HG03575 (cell line): Measurements from ENCODE around the gene ATG16L2.
"Not testable (repeated sequence)": the region's sequence is repeated elsewhere in the genome, so short reads cannot be mapped to it uniquely, and the experiment has no call there.

ENCODE experiments used
- ATAC-seq: cut with Tn5 transposase; IDR thresholded peaks from one replicate; pipeline ENCODE4 v1.9.1; 2021; ENCODE audit not compliant: unreplicated experiment, insufficient number of reproducible peaks, low FRiP score; ENCODE audit errors: extremely low read depth

Gene ATG16L2

DNA sequence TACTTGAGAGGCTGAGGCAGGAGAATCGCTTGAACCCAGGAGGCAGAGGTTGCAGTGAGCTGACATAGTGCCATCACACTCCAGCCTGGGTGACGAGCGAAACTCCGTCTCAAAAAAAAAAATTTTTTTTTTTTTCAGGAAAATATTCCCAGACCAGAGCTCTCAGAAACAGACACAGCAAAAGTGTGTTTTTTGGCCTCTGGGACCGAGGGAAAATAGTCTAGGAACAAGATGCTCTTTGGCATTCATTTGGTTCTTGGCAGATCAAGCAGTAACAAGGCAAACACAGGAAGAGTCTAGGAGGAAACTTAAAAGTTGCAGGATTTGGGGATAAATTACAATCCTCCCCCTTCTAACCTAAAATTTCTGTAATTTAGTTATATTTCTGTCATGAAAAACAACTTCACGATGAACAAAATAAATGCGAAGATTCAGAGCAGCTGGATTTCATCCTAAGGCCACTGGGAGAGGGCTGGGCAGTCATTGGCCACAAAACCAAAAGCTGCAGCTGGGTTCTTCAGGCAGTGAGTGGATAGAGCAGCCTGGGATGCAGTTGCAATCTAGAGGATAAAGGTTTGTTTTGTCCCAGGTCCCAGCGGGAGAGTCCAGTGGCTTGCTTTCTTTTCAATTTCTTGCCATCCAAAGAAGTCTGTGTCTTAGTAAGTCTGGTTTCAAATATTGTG lies 19.7 kb downstream of the ATG16L2 start:
- no peak for ATAC-seq

DNA sequence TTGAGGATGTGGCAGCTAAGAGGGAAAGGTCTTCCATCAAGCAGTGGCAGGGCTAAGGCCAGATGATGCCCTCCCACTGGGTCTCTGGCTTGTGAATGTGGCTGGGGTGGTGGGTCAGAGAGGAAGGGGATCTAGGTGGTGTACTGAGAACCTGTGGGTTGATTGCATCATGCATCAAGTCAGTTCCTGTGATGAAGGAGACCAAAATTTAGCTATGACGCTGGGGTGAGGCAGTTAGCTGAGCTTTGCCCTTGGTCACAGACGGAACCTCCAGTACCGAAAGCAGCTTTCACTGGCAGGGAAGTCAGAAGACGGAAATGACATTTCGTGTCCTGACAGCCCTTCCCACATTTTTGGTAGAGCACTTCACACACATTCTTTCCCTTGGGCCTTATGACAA lies 20.7 kb downstream of the ATG16L2 start:
- no peak for ATAC-seq

DNA sequence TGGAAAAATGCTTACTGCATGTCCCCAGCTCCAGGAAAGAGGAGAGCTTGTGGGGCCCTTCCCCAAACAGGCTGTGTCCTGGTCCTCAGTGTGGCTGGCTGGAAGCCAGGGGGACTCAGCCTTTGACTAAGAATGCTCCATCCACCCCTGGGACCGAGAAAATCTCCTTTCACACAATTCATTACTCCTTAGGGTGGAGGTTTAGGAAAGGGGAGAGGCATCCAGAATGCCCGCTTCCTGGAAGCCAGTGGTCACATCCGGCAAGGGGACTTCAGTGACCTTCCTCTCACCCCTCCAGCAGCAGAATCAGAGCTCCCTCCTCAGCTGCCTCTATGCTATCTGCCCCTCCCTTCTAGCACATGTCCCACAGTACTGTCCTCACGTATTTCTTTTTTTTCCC lies 21.9 kb downstream of the ATG16L2 start:
- no peak for ATAC-seq

DNA sequence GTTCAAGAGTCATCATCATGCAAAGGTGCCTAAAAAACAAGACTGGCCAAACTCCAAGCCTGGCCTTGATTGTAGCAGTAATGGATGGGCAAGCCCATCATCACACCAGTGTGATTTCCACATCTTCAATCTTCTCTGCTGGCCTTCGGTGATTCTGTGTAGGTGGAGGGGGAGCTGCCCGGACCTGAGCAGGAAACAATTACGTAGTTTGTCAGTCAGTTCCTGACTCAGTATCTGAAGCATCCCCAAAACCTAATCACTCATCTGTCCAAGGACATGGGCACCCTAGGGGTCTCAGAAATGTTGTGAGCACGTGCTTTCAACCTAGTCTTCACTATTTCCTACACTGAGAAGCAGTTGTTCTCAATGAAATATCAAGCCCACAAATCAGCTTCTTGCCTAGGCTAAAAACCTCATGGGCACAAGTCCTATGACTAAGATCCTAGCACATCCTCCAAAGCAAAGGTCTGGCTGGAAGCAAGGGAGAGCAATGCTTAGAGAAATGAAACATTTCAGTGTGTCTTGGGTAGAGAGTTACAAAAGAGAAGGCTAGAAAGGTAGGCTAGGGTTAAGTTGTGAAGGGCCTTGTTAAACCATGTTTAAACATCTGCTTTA lies 24.6 kb downstream of the ATG16L2 start:
- ATAC-seq: no peak

DNA sequence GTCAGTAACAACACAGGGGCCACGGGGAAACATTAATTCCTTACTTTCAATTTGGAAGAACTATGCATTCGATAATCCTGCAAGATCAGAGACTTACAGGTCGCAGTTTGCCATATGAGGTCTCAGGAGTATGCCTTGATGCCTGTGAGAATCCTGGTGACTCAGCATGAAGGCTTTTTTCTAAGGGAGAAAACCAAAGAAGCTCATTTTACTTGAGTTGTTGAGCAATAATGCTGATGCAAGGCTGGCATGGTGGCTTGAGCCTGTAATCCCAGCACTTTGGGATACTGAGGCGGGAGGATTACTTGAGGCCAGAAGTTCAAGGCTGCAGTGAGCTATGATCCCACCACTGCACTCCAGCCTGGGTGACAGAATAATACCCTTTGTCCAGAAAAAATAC lies 26.6 kb downstream of the ATG16L2 start:
- ATAC-seq: no peak

DNA sequence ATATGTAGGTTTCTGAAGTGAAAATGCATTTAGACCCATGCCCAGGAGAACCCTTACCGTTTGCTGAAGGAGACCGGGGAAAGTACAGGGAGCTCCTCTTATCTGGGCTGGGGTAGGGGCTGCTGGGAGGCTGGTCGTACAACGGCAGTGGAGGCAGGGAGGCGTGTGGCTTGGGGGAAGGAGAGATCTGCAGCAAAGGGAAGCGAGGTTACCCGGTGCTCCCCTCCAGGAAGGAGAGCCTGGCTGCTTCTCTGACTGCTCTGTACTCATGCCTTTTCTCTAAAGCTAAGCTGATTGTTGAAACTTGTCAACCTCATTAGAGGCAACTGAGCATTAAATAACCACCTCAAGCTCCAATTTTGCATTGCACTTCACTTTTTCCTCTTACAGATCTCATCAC lies 27.2 kb downstream of the ATG16L2 start:
- ATAC-seq: no peak

DNA sequence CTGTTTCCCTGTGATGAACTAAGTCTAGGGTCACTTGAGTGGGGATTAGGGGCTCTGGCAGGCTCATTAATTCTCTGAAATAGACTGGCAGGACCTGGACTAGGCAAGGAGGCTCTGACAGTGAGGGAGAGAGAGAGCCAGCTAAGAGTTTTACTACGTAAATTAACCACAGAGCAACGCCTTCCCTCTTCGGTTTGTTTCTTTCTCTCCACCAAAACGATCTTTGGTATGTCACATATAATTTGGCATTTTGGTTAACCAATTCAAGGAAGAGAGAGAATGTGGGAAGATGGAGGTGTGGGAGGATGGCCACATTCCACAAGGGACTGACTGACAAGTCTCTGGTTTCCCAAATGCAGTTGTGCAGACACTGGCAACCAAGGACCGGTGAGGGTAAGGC lies 27.9 kb downstream of the ATG16L2 start:
- ATAC-seq: no peak

DNA sequence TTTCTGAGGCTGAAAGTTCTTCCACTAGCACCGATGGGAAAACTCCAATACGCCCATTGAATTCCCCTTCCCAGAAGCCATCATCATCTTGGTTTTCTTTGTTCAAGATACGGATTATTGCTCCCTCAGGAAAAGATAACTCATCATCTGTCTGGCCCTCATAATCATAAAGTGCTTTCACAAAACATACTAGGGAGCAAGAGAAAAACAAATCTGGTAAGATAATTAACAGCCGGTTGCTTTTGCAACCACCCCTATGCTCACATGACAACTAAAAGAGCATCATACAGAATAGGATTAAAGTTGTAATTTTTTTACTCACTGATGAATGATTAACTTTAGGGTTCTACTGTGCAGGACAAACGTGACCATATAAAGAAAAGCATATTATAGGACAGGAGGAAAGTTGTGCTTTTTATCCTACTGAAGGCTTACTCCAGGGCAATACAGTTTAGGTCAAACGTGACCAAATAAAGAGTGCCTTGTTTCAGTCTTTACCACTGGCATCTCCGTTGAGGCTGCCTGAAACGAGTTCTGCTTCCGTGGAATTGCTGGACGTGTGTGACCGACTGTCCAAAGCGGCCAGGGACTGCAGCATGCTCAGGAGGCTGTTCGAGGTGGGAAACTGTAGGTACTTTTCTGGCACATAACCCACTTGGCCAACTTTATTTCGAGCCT lies 28.6 kb downstream of the ATG16L2 start:
- ATAC-seq: no peak

DNA sequence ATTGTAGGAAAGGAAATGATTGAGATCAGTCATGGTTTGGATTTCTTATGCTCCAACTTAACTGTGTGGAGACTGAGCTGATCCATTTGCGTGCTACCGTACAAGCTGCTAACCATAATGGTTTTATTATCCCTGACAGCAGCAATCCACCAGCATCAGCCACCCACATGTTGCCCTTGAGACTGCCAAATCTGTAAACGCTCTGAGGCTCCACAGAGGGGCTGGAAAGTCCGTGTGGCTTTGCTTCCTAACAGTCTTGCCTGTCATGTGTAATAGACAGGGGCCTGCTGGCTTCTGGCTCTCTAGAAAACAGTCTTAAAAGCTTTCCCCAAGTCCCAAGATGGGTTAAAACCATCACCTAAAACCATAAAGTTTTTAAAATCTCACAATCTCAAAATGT lies 30.1 kb downstream of the ATG16L2 start:
- no peak for ATAC-seq

DNA sequence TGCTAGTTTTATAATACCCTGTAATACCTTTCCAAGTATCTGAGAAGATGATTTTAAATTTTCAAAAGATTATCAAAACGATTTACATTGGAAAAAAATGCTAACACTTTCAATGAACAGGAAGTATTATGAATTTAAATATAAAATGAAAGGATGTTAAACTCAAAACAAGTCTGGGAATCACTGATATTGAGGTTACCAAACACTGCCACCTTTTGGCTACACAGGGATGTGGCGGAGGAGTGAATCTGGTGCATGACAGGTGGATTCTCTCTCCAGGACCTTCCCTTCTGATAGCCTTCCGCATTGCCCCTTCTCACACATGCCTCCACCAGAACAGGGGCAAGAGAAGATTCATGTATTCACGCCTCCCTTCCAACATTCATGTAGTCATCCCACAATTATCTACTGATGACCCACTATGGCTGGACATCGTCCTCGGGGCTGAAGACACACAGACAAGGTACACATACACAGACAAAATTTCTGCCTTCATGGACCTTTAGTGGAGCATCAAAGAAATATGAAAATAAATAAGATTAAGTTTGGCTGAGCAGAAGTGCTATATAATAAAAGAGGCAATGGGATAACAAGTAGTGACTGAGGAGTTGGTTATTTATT lies 34.7 kb downstream of the ATG16L2 start:
- ATAC-seq: no peak

DNA sequence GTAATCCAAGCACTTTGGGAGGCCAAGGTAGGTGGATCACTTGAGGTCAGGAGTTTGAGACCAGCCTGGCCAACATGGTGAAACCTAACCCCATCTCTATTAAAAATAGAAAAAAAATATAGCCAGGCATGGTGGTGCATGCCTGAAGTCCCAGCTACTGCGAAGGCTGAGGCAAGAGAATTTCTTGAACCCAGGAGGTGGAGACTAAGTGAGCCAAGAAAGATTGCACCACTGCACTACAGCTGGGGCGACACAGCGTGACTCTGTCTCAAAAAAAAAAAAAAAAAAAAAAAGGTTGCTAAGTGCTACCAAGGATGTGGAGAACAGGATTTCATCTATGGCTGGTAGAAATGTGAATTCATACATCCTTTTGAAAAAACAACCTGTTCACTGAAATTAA lies 36.6 kb downstream of the ATG16L2 start:
- ATAC-seq: no peak

DNA sequence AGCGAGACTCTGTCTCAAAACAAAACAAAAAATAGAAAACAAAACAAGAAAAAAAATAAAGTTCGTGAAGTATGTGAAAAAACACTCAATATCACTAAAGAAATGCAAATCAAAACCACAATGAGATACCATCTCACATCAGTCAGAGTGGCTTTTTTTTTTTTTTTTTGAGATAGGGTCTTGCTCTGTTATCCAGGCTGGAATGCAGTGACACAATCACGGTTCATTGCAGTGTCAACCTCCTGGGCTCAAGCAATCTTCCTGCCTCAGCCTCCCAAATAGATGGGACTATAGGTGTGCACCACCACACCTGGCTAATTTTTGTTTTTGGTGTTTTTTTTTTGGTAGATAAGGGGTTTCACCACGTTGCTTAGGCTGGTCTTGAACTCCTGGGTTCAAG lies 37.5 kb downstream of the ATG16L2 start:
- ATAC-seq: no peak

DNA sequence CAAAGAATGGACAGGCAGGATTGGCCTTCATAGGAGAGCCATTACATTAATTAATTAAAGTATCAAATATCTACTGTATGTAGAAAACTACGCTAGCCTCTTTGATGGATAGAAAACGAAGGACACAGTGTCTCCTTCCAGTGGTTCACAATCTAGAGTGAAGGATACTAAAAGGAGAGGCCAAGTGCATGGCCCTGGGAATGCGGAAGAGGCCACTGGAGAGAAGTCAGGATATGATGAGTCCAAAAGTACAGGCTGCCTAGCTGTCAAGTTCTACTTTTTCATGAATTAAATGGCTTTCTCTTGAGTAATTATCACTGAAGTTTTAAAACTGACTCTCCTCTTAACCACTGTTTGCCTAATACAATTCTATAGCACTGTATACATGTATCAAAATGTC lies 41.9 kb downstream of the ATG16L2 start:
- ATAC-seq: no peak

DNA sequence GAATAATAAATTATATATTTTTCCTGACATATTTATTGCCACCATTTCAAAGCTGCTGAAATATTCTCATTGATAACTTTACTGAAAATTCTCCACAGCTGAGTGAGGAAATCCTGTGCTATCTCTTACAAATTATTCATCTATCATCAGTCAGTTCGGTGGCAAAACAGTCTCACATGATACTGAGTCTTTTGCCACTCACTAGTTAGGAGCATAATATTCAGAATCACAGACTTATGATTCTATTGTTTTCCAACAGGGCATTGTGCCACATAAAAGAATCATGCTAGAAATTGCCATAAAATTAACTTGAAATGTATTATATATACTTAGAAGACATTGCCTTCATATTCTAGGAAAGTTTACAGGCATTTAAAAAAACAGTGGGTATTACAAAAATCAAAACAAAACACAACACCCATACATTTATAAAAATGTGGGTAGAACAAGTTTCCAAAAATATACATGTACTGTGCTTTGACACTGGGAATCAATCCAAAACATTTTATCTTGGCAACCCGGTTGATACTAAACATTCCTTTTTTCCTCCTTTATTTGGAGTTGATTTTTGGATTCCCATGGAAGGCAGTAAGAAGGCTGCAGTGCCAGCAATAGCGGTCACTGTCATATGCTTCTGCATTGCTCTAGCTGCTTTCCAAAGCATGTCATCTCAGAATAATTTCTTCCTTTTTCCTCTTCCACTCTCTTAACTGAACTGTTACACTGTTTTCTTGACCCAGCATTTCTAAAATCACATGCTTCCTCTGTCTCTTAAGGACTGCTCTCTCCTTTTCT lies 42.5 kb downstream of the ATG16L2 start:
- no peak for ATAC-seq

DNA sequence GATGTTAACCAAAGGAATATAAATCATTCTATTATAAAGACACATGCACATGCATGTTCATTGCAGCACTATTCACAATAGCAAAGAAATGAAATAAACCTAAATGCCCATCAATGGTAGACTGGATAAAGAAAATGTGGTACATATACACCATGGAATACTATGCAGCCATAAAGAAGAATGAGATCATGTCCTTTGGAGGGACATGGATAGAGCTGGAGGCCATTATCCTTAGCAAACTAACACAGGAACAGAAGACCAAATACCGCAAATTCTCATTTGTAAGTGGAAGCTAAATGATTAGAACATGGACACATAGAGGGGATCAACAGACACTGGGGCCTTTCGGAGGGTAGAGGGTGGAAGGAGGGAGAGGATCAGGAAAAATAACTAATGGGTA lies 44.1 kb downstream of the ATG16L2 start:
- not testable (repeated sequence) for ATAC-seq

DNA sequence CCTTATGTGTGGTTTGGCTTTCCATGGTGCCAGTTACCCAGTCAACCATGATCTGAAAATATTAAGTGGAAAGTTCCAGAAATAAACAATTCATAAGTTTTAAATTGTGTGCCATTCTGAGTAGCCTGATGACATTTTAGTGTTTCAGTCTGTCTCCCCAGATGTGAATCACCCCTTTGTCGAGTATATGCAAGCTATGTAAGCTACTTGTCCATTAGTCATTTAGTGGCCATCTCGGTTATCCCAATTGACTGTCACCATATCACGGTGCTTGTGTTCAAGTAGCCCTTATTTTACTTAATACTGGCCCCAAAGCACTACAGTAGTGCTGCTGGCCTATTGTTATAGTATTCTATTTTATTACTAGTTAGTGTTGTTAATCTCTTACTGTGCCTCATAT lies 44.9 kb downstream of the ATG16L2 start:
- no peak for ATAC-seq

DNA sequence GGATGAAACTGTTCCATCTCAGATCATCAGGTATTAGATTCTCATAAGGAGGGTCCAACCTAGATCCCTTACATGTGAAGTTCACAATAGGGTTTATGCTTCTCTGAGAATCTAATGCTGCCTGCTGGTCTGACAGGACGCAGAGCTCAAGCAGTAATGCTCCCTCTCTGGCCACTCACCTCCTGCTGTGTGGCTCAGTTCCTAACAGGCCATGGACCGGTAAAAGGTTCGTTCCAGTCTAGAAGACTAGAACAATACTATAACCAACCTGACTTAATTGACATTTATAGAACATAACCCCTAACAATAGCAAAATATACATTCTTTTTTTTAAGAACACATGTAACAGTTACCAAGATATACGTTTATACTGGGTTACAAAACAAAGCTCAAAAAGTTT lies 45.8 kb downstream of the ATG16L2 start:
- no peak for ATAC-seq

DNA sequence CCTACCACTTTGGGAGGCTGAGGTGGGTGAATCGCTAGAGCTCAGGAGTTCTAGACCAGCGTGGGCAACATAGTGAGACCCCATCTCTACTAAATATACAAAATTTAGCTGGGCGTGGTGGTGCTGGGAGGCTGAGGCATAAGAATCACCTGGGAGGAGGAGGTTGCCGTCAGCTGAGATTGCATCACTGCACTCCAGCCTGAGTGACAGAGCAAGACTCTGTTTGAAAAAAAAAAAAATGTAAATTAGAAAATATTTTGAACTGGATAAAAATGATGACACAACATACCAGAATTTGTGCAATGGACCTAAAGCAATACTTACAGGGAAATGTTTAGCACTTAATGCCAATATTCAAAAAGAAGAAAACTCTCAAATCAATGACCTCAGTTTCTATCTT lies 46.4 kb downstream of the ATG16L2 start:
- ATAC-seq: no peak

DNA sequence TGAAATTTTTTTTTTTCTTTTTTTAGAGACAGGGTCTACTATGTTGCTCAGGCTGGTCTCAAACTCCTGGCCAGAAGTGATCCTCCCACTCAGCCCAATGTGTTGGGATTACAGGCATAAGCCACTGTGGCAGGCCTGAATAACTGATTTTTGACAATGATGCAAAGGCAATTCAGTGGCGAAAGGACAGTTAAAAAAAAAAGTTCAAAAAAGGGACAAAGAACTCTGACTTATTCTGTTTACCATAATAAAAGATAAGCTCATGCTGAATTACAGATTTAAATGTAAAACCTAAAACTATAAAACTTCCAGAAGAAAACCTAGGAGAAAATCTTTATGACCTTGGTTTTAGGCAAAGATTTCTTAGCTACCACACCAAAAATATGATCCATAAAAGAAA lies 48.9 kb downstream of the ATG16L2 start:
- ATAC-seq: no peak
